ENCODE data around the gene IGF2BP3. TPM values are rescaled to one million over a fixed set of nuclear protein-coding genes. Genes with fewer than 3 reads are reported as not detected.
A peak's percentile ranks its signal among the peaks of the same experiment; 100 is the strongest.

IGF2BP3 gene
- total RNA-seq, 2 experiments from 2014 or later = 0.50 to 1.2 TPM

- H3K9me3 Mint-ChIP-seq = no peaks in the 10 kb centered on the region
- POLR2A ChIA-PET = no interaction called here
- no peaks in the 10 kb centered on the region for H3K27me3 Mint-ChIP-seq
- no peak overlapping the region for H3K4me3 Mint-ChIP-seq
- DNase-seq = no peak
- peaks cover 2% of the 10 kb centered on the region for H3K36me3 Mint-ChIP-seq (ENCODE audit: low read depth)
- no peak overlapping the region for H3K27ac Mint-ChIP-seq
- H3K4me1 Mint-ChIP-seq = peaks cover 9% of the 10 kb centered on the region
- CTCF ChIA-PET = no interaction called here
Observed at GRCh38 chr7:23380556-23380955, 89.7 kb downstream of the IGF2BP3 start.

GRCh38 chr7:23378996-23379395, 91.3 kb downstream of the IGF2BP3 start:
- H3K27ac Mint-ChIP-seq = no peak overlapping the region
- H3K9me3 Mint-ChIP-seq = no peaks in the 10 kb centered on the region
- DNase-seq = no peak
- H3K4me3 Mint-ChIP-seq = no peak overlapping the region
- POLR2A ChIA-PET = no interaction called here
- H3K36me3 Mint-ChIP-seq (ENCODE audit: low read depth) = peaks cover 2% of the 10 kb centered on the region
- H3K4me1 Mint-ChIP-seq = peaks cover 5% of the 10 kb centered on the region
- H3K27me3 Mint-ChIP-seq = peaks cover 2% of the 10 kb centered on the region
- CTCF ChIA-PET = no interaction called here

DNA sequence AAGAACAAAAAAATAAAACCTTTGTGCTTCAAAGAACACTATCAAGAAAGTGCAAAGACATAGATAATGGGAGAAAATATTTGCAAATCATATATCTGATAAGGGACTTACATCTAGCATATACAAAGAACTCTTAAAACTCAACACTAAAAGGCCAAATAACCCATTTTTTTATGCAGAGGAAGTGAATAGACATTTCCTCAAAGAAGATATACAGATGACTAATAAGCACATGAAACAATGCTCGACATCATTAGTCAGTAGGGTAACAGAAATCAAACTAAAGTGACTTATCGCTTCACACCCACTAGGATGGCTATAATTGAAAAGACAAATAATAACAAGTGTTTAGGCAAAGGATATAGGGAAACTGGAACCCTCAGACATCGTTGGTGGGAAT, 93.2 kb downstream of the IGF2BP3 start:
- Mint-ChIP-seq H3K4me1 (peaks cover 23% of the 10 kb centered on the region), H3K27ac (no peak overlapping the region), H3K9me3 (no peaks in the 10 kb centered on the region), H3K36me3 (ENCODE audit: low read depth) (peaks cover 2% of the 10 kb centered on the region), H3K4me3 (no peak overlapping the region), H3K27me3 (peaks cover 7% of the 10 kb centered on the region)
- DNase-seq = no peak
- ChIA-PET POLR2A (no interaction called here), CTCF (no interaction called here)

GRCh38 chr7:23373151-23374004, 96.9 kb downstream of the IGF2BP3 start:
- Mint-ChIP-seq H3K27ac (no peak overlapping the region), H3K9me3 (peaks cover under 1% of the 10 kb centered on the region), H3K27me3 (peaks cover 14% of the 10 kb centered on the region), H3K36me3 (ENCODE audit: low read depth) (peaks cover under 1% of the 10 kb centered on the region), H3K4me1 (peaks cover 32% of the 10 kb centered on the region), H3K4me3 (no peak overlapping the region)
- ChIA-PET POLR2A (no interaction called here), CTCF (no interaction called here)
- peak; percentile 48 for DNase-seq

DNA sequence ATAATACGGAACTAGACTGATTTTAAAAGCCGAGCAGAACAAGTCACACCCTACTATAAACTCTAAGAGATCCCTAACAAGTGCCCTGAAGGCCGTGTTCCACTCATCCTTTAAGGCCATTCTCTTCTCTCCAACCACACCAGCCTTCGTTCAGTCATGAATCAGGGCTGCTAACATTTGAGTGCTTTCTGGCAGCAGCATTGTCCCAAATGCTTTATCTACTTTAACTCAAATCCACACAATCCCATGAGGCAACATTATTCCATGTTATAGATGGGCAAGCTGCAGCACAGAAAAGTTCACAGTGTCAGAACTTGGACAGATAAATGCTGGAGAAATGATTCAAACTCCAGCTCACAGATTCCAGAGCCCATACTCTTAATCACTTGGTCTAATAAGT, 97.7 kb downstream of the IGF2BP3 start:
- POLR2A ChIA-PET = no interaction called here
- Mint-ChIP-seq H3K9me3 (peaks cover 2% of the 10 kb centered on the region), H3K36me3 (ENCODE audit: low read depth) (peaks cover 1% of the 10 kb centered on the region), H3K27ac (no peak overlapping the region), H3K4me3 (no peak overlapping the region), H3K27me3 (peaks cover 14% of the 10 kb centered on the region), H3K4me1 (peaks cover 37% of the 10 kb centered on the region)
- CTCF ChIA-PET = no interaction called here
- no peak for DNase-seq

DNA sequence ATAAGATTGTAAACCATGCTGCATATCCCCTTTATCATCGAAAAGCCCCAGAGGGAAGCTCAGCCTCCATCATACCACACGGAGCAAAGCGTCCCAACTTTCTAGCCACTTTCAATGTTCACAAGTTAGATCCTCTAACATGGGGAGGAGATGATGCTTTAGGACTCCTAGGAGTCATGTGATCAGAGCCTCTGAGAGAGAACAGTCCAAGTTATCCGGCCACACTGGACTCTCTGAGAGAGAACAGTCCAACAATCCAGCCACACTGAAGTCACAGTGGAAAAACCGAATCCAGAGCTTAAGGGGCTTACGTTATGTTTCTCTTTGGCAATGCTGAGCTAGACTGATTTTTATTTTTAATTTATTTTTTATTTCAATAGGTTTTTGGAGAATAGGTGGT, 98.6 kb downstream of the IGF2BP3 start:
- ChIA-PET CTCF (interaction anchor here (0.7 kb wide), 1 partner anchor 325 kb away, joined by 3 read pairs; no protein-coding TSS in a partner anchor), POLR2A (no interaction called here)
- DNase-seq = no peak
- Mint-ChIP-seq H3K27ac (no peak overlapping the region), H3K27me3 (peaks cover 14% of the 10 kb centered on the region), H3K4me1 (peaks cover 41% of the 10 kb centered on the region), H3K9me3 (peaks cover 2% of the 10 kb centered on the region), H3K36me3 (ENCODE audit: low read depth) (peaks cover 1% of the 10 kb centered on the region), H3K4me3 (no peak overlapping the region)

DNA sequence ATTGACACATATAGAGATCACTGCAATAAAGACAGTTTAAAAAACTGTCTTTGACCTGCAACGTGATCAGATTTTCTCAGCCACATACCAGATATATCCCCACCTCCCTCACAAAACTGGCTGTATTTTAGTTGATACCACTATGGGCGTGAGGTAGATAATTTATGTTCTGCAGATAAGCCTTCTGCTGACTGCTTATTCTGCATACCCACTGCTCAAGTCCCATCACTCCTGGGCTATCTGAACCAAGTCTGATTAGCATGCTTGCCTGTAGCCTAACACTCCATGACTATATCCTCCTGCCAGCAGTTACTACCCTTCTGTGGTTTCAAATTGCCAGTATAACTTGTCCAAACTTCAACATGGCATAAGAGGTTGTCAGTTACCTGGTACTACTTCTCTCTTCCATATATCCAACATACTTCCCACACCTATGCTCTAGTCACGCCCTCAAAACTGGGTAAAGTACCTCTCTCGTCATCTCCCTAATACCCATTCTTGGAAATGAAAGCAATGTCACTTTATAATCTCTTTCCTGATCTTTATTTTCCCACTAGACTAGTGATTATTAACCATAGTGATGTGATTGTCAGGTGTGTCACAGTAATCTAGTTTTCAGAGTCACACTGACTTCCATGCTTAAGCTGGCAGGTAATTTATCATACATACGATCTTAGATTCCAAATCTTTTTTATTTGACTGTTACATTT, 100.4 kb downstream of the IGF2BP3 start:
- Mint-ChIP-seq H3K4me1 (peaks cover 41% of the 10 kb centered on the region), H3K27me3 (peaks cover 13% of the 10 kb centered on the region), H3K4me3 (no peak overlapping the region), H3K36me3 (ENCODE audit: low read depth) (peaks cover 1% of the 10 kb centered on the region), H3K27ac (no peak overlapping the region), H3K9me3 (peaks cover 2% of the 10 kb centered on the region)
- POLR2A ChIA-PET = no interaction called here
- CTCF ChIA-PET = no interaction called here
- DNase-seq = no peak

- Mint-ChIP-seq H3K27me3 (peaks cover 13% of the 10 kb centered on the region), H3K4me3 (no peak overlapping the region), H3K36me3 (ENCODE audit: low read depth) (peaks cover 1% of the 10 kb centered on the region), H3K27ac (no peak overlapping the region), H3K4me1 (peaks cover 41% of the 10 kb centered on the region), H3K9me3 (peaks cover 2% of the 10 kb centered on the region)
- no peak for DNase-seq
- ChIA-PET CTCF (interaction anchor here (0.6 kb wide), 1 partner anchor 11 kb away, joined by 4 read pairs; no protein-coding TSS in a partner anchor), POLR2A (no interaction called here)
Observed at GRCh38 chr7:23369100-23369499, 101.2 kb downstream of the IGF2BP3 start.

DNA sequence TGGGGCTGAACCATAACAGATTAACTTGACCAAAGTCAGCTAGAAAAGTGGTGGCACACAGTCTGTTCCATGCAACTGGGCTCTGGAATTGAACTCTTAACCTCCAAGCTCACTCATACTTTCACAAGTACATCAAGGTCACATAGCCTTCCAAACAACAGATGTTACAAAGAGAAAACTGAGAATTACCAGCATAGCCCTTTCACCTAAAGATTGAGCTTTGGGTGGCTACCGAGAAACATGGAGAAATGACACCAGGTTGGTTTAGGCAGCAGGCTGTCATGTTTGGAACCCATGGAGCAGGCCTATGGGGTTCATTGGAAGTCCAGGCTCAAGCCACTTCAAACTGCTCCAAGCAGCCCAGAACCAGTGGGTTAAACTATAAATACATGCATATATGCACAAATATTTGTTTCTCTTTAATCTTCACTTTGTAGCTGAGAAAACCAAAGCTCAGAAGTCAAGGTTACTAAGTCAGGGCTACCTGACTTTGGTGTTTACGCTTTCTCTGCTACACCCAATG, 112.1 kb downstream of the IGF2BP3 start:
- no peaks in the 10 kb centered on the region for H3K36me3 Mint-ChIP-seq (ENCODE audit: low read depth)
- no peak overlapping the region for H3K27ac Mint-ChIP-seq
- no peak for DNase-seq
- CTCF ChIA-PET = interaction anchor here (0.6 to 1.3 kb wide), 4 partner anchors 9 to 28 kb away, joined by 3 to 4 read pairs (median 4); no protein-coding TSS in a partner anchor
- POLR2A ChIA-PET = no interaction called here
- H3K9me3 Mint-ChIP-seq = no peaks in the 10 kb centered on the region
- peaks cover 43% of the 10 kb centered on the region for H3K27me3 Mint-ChIP-seq
- H3K4me1 Mint-ChIP-seq = peaks cover 19% of the 10 kb centered on the region
- no peak overlapping the region for H3K4me3 Mint-ChIP-seq

DNA sequence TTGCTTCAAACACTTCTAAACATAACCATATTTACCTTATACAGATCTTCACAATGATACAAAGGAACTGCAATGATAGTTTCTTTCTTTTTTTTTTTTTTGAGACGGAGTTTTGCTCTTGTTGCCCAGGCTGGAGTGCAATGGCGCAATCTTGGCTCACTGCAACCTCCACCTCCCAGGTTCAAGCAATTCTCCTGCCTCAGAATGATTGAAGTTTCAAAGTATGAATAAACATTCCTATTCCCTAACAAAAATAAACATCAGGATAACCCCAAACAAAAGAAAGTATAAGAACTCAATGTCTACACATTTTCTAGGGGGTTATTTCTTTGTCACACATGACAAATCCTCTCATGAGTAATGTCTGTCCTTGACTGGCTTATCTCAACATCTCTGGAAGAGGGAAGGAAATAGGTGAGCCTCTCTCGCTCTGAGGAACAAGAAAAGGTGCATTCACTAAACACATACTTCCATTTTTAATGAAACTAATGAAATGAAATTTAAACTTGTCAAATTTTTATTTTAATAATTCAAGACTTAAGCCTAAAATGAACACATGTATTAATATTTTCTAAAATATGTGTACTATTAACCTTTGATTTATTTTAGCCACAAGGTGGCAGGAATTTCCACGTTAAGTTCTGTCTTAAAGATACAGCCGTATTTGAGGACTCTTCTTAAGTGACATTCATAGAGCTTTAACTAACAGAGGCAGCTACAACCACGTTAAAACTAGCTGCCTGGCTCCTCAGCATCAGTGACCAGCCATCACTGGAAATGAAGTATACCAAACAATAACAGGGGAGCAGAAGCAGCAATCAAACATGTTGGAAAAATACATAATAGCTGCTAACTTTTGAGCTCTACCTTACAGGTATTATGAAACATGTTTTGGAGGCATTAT, 112.8 kb downstream of the IGF2BP3 start:
- no peaks in the 10 kb centered on the region for H3K36me3 Mint-ChIP-seq (ENCODE audit: low read depth)
- peaks cover 48% of the 10 kb centered on the region for H3K27me3 Mint-ChIP-seq
- DNase-seq = no peak
- H3K27ac Mint-ChIP-seq = no peak overlapping the region
- H3K4me3 Mint-ChIP-seq = no peak overlapping the region
- H3K4me1 Mint-ChIP-seq = peaks cover 19% of the 10 kb centered on the region
- H3K9me3 Mint-ChIP-seq = no peaks in the 10 kb centered on the region
- ChIA-PET POLR2A (no interaction called here), CTCF (interaction anchor here (0.6 to 1.3 kb wide), 3 partner anchors 10 to 28 kb away, joined by 4 read pairs; no protein-coding TSS in a partner anchor)

DNA sequence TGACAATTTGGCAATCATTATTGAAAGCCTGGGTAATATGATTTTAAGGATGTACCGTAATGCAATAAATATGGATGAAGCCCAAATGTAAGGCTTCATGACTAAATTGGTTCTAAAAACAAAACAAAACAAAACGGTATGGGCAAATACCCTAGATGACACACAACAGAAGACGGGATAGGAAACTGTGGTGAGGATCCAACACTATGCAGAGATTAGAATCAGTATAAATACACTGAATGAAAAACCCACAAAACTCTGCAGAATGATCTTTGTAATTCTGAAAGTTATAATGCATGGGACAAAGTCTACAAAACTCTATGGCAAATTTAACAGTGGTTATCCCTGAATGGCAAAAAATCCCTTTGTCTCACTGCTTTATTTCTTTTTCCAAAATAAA, 113.6 kb downstream of the IGF2BP3 start:
- H3K27ac Mint-ChIP-seq = peak overlapping the region; percentile 52

GRCh38 chr7:23356168-23356567, 114.1 kb downstream of the IGF2BP3 start:
- Mint-ChIP-seq H3K27ac (no peak overlapping the region), H3K9me3 (no peaks in the 10 kb centered on the region), H3K36me3 (ENCODE audit: low read depth) (no peaks in the 10 kb centered on the region), H3K4me1 (peaks cover 19% of the 10 kb centered on the region), H3K4me3 (no peak overlapping the region), H3K27me3 (peaks cover 50% of the 10 kb centered on the region)
- DNase-seq = no peak
- POLR2A ChIA-PET = no interaction called here
- CTCF ChIA-PET = interaction anchor here (0.7 to 1.2 kb wide), 4 partner anchors 10 to 96 kb away, joined by 3 to 4 read pairs (median 4); no protein-coding TSS in a partner anchor

More for the DNA sequence above, 113.6 kb downstream of the IGF2BP3 start:
- Mint-ChIP-seq H3K4me1 (peaks cover 19% of the 10 kb centered on the region), H3K27me3 (peaks cover 47% of the 10 kb centered on the region), H3K36me3 (ENCODE audit: low read depth) (no peaks in the 10 kb centered on the region), H3K9me3 (no peaks in the 10 kb centered on the region), H3K4me3 (no peak overlapping the region)
- CTCF ChIA-PET = no interaction called here
- POLR2A ChIA-PET = no interaction called here
- peak; percentile 54 for DNase-seq

All from activated CD4-positive, alpha-beta T cell treated with anti-CD3 and anti-CD28 coated beads, Interleukin-2, amount 10 ng/mL, durations not matched to agents 7 days and 5 days (primary cell).